Mesothelial cell of epicardium (in vitro differentiated cells): ENCODE data around the gene CENPB. TPM values are rescaled to one million over a fixed set of nuclear protein-coding genes. Genes with fewer than 3 reads are reported as not detected.
"Not testable (repeated sequence)": the region's sequence is repeated elsewhere in the genome, so short reads cannot be mapped to it uniquely, and the experiment has no call there.

Experiments
- DNase-seq, 2 experiments: peaks; one replicate each; pipeline ENCODE4 v3.0.0; 2021; ENCODE audit warnings: low spot score in 2 of 2; ENCODE audit not compliant: unreplicated experiment in 2 of 2
- H3K27ac Mint-ChIP-seq: 2 replicates; pipeline ENCODE4 v1.8.0; 2021; ENCODE audit warnings: mixed read lengths
- H3K27me3 Mint-ChIP-seq: 2 replicates; pipeline ENCODE4 v1.8.0; 2021; ENCODE audit warnings: low read depth, mixed read lengths
- H3K36me3 Mint-ChIP-seq: 2 replicates; pipeline ENCODE4 v1.8.0; 2021; ENCODE audit warnings: mixed read lengths
- H3K4me1 Mint-ChIP-seq: 2 replicates; pipeline ENCODE4 v1.8.0; 2021; ENCODE audit warnings: mixed read lengths
- H3K4me3 Mint-ChIP-seq: 2 replicates; pipeline ENCODE4 v1.8.0; 2021; ENCODE audit warnings: mild to moderate bottlenecking, moderate library complexity, mixed read lengths
- H3K9me3 Mint-ChIP-seq: 2 replicates; pipeline ENCODE4 v1.8.0; 2021; ENCODE audit warnings: mixed read lengths
- total RNA-seq: library from RNA; stranded (reverse); gene quantifications from 3 replicates; pipeline ENCODE4 v1.2.1, GENCODE V29; 2021
- TF ChIP-seq, protein P1 (sequence below): fragments of 200-600 bp; sonication (generic); IDR thresholded peaks from one replicate; pipeline ENCODE4 v1.5.0; 2021; ENCODE audit warnings: antibody characterized with exemption; ENCODE audit not compliant: unreplicated experiment

The CENPB gene
- total RNA-seq, 1 donor from 2014 or later, result 63.0 TPM

DNA sequence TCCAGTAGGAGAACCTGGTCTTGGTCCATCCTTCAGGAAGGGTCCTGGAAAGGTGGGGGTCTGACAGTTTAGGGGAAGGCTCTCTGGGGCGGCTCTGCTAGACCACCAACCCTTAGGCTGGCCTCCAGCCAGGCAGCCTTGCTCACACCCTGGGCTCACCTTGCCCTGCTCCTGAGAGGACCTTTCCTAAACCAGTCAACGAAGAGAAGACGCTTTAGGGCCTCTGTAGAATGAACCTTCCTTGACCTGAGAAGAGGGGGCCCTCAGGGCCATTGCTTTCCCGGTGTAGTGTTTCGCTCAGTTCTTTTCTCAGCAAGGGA is 10.6 kb upstream of the CENPB start:
- Mint-ChIP-seq H3K9me3 (no peaks in the 10 kb centered on the region), H3K4me3 (peak overlapping the region; percentile 69), H3K27me3 (no peaks in the 10 kb centered on the region), H3K36me3 (peaks cover 6% of the 10 kb centered on the region), H3K4me1 (peaks cover 44% of the 10 kb centered on the region), H3K27ac (peak overlapping the region; percentile 76)
- no peak for DNase-seq
- TF ChIP-seq, protein P1, sequence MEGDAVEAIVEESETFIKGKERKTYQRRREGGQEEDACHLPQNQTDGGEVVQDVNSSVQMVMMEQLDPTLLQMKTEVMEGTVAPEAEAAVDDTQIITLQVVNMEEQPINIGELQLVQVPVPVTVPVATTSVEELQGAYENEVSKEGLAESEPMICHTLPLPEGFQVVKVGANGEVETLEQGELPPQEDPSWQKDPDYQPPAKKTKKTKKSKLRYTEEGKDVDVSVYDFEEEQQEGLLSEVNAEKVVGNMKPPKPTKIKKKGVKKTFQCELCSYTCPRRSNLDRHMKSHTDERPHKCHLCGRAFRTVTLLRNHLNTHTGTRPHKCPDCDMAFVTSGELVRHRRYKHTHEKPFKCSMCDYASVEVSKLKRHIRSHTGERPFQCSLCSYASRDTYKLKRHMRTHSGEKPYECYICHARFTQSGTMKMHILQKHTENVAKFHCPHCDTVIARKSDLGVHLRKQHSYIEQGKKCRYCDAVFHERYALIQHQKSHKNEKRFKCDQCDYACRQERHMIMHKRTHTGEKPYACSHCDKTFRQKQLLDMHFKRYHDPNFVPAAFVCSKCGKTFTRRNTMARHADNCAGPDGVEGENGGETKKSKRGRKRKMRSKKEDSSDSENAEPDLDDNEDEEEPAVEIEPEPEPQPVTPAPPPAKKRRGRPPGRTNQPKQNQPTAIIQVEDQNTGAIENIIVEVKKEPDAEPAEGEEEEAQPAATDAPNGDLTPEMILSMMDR, result no peak

DNA sequence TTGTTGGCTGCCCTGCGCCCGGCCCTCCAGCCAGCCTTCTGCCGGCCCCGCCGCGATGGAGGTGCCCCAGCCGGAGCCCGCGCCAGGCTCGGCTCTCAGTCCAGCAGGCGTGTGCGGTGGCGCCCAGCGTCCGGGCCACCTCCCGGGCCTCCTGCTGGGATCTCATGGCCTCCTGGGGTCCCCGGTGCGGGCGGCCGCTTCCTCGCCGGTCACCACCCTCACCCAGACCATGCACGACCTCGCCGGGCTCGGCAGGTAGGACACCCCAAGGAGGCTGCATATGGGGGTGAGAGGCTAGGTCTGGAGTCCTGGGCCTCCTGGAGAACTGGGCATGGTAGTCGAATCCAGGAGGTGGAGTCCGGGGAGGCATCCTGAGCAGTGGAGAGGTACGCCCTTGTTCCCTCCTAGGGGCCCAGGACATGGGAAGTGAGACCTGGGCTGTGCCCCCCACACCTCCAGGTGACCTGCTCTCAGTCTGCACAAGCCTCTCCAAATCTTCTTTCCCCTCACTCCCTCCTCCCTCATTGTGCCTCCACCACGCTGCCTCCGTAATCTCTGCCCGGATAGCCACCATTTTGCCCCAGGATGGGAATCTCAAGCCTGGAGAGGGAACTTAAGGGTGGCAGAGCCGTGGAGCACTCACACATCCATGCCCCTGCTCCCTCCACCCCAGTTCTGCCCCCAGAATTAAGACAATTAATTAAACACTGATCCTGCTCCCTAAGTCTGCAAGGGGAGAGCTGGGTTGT is 10.1 kb upstream of the CENPB start:
- no peaks in the 10 kb centered on the region for H3K9me3 Mint-ChIP-seq
- no peak overlapping the region for H3K27ac Mint-ChIP-seq
- TF ChIP-seq, protein P1, result no peak
- peaks cover 6% of the 10 kb centered on the region for H3K36me3 Mint-ChIP-seq
- no peak for DNase-seq
- H3K27me3 Mint-ChIP-seq, result no peaks in the 10 kb centered on the region
- H3K4me1 Mint-ChIP-seq, result peaks cover 44% of the 10 kb centered on the region
- H3K4me3 Mint-ChIP-seq, result peak overlapping the region; percentile 69

DNA sequence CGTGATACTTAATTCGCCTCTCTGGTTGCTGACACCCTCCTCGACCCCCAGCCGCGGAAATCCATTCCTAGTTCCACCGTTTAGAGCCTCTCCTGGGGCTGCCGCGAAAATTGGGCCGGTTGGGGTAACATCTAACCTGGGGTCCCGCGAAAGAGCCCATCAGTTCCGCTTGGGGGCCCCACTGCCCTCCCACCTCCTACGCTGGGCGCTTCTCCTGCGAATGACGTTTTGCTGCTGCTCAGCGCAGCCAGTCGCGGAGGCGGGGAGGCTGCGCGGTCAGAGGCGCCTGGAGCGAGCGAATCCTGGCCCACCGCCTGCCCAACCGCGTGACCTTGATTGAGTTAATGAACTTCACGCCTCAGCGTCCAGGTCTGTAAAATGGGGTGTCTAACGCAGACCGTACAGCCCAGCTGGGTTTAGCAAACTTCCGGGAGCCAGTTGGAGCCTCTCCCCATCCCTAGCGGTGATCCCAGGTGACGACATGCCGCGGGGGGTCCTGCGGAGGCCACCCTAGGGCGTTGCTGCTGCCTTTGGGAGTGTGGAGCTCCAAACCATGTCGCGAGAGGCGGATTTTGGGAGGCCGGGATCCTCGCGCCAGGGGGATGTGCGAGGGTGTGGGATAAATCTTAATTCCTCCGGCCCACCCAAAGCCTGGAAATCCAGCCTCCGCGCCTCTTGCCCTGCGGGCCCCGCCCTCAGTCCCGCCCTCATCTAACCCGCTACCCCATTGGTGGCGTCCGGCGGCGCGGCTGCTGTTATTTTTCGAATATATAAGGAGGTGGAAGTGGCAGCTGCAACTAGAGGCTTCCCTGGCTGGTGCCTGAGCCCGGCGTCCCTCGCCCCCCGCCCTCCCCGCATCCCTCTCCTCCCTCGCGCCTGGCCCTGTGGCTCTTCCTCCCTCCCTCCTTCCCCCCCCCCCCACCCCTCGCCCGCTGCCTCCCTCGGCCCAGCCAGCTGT is 9.2 kb upstream of the CENPB start, which contains the start of gene CDC25B:
Gene CDC25B, plus strand, starts transcription at position 800 of the 958 bp plus-strand sequence. CDS start 222 bp downstream, outside the sequence.
- H3K36me3 Mint-ChIP-seq, result peaks cover 3% of the 10 kb centered on the region
- DNase-seq, result peak; percentile 74 to 86
- no peaks in the 10 kb centered on the region for H3K9me3 Mint-ChIP-seq
- peak within 1 kb of the TSS; percentile 66 for H3K27ac Mint-ChIP-seq
- H3K4me1 Mint-ChIP-seq, result peaks cover 44% of the 10 kb centered on the region
- TF ChIP-seq, protein P1, result peak; percentile 48
- H3K27me3 Mint-ChIP-seq, result no peaks in the 10 kb centered on the region
- H3K4me3 Mint-ChIP-seq, result peak within 1 kb of the TSS; percentile 82

DNA sequence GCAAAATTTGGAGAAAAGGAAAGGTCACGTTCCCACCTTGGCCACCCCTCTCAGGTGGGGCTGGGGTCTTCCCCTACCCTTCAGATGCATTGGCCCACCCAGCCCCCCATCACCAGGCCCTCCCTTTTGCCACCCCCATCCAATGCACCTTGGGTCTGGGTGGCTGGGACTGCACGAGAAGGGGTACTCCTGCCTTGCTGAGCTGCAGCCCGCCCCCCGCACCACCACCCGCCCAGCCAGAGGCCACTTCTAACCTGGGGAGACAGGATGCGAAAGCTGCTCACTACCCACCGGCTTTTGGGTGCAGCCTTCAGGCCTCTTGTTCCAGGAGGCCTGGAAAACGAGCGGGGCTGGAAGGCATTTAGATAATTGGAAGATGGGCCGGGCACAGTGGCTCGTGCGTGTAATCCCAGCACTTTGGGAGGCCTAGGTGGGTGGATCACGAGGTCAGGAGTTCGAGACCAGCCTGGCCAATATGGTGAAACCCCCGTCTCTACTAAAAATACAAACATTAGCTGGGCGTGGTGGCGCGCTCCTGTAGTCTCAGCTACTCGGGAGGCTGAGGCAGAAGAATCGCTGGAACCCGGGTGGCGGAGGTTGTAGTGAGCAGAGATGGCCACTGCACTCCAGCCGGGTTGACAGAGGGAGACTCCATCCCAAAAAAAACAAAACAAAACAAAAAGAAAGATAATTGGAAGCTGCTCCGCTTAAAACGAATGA is 8.3 kb upstream of the CENPB start:
- Mint-ChIP-seq H3K27me3 (no peaks in the 10 kb centered on the region), H3K4me1 (peaks cover 36% of the 10 kb centered on the region), H3K36me3 (no peaks in the 10 kb centered on the region), H3K4me3 (peak overlapping the region; percentile 82), H3K9me3 (no peaks in the 10 kb centered on the region), H3K27ac (no peak overlapping the region)
- TF ChIP-seq, protein P1, result no peak
- no peak for DNase-seq

DNA sequence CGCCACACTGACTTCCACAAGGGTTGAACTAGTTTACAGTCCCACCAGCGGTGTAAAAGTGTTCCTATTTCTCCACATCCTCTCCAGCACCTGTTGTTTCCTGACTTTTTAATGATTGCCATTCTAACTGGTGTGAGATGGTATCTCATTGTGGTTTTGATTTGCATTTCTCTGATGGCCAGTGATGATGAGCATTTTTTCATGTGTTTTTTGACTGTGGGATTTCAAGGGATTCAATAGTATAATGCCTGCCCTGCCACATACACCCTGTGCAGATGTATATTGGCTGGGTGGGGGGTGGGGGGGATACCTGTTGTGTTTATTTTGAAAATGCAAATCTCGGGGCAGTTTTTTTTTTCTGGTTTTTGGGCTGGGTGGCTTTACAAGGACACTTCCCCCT is 7.6 kb upstream of the CENPB start:
- H3K4me1 Mint-ChIP-seq, result peaks cover 29% of the 10 kb centered on the region
- not testable (repeated sequence) for H3K27ac Mint-ChIP-seq, H3K4me3 Mint-ChIP-seq, H3K27me3 Mint-ChIP-seq, DNase-seq, H3K9me3 Mint-ChIP-seq, H3K36me3 Mint-ChIP-seq

DNA sequence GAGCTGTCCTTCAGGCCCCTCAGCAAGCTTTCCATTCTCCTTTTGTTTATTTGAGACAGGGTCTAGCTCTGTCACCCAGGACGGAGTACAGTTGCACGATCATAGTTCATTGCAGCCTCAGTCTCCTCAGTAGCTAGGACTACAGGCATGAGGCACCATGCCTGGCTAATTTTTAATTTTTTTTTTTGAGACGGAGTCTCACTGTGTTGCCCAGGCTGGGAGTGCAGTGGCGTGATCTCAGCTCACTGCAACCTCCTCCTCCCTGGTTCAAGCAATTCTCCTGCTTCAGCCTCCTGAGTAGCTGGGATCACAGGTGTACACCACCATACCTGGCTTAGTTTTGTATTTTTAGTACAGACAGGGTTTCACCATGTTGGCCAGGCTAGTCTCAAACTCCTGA is 2.7 kb upstream of the CENPB start:
- H3K27ac Mint-ChIP-seq, H3K27me3 Mint-ChIP-seq, H3K36me3 Mint-ChIP-seq, H3K9me3 Mint-ChIP-seq, DNase-seq, H3K4me3 Mint-ChIP-seq: not testable (repeated sequence)
- H3K4me1 Mint-ChIP-seq, result peaks cover 12% of the 10 kb centered on the region
